ENCODE data around the gene MAN1C1. TPM values are rescaled to one million over a fixed set of nuclear protein-coding genes. Genes with fewer than 3 reads are reported as not detected.
A peak's percentile ranks its signal among the peaks of the same experiment; 100 is the strongest.

The MAN1C1 gene
- total RNA-seq, 1 donor from 2014 or later: 20.4 TPM

GRCh38 chr1:25819491-25820246 lies 203.1 kb downstream of the MAN1C1 start, which contains the start of gene MTFR1L:
Gene MTFR1L (plus strand): TSS chr1:25819954. CDS start chr1:25823105, 3,151 bp downstream.
- peak; percentile 95 for DNase-seq
- intact Hi-C loops (cut with DNase I): no loop called here
- no peaks in the 10 kb centered on the region for H3K27me3 ChIP-seq (ENCODE audit: low read depth)
- peaks cover 24% of the 10 kb centered on the region for H3K36me3 ChIP-seq
- no peaks in the 10 kb centered on the region for H3K9me3 ChIP-seq
- peaks cover 29% of the 10 kb centered on the region for H3K4me1 ChIP-seq
- H3K4me3 ChIP-seq: peak within 1 kb of the TSS; percentile 98
- H3K27ac ChIP-seq: peak within 1 kb of the TSS; percentile 92
- TF ChIP-seq CTCF (IDR thresholded peaks at IDR 0.05): no peak
- peak; percentile 96 to 97 for ATAC-seq

DNA sequence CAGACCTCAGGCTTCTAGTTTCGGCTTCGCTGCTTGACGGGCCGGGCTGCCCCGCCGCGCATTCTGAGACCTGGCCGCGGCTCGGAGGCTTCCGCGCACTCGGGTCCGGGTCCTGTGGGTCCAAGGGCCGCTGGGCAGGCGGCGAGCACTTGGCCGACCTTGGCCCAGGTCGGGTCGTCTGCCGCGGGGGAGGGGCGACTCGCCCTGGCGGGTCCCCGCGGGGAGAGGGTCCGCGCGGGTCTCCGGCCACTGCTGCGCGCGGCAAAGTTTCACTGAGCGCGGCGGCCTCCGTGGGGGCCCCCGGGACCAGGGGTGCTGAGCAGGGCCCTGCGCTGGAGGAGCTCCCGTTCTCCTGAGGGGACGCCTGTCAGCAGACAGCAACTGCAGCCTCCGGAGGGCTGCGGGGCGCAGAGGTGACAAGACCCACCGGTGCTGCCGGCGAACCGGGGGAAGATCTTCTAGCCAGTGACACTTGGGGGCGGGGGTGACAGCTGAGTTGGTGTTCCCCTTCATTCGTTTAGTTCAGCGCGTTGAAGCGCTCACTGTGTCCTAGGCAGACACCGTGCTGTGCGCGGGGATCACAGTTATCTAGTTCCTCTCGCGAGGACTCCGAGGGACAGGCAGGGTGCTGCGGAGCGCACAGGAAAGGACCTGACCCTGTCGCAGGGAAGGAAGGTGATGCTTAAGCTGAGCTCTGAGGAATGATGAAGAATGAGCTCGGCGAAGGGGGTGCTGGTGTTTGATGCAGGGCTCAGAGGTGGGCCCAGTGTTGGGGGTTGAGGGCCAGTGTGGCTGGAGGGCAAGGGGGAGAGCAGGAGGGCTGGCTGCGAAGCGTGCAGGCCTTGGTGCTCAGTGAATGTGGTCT lies 203.9 kb downstream of the MAN1C1 start:
- intact Hi-C loops (cut with DNase I): no loop called here
- TF ChIP-seq CTCF (IDR thresholded peaks at IDR 0.05): no peak
- Histone ChIP-seq H3K9me3 (no peaks in the 10 kb centered on the region), H3K4me1 (peaks cover 29% of the 10 kb centered on the region), H3K27ac (peak overlapping the region; percentile 92), H3K36me3 (peaks cover 18% of the 10 kb centered on the region), H3K27me3 (ENCODE audit: low read depth) (no peaks in the 10 kb centered on the region), H3K4me3 (peak overlapping the region; percentile 98)
- DNase-seq (peak; percentile 75), ATAC-seq (peak; percentile 69 to 71)

- ATAC-seq (no peak), DNase-seq (no peak)
- Histone ChIP-seq H3K27ac (peak overlapping the region; percentile 92), H3K4me3 (peak overlapping the region; percentile 98), H3K4me1 (peaks cover 29% of the 10 kb centered on the region), H3K27me3 (ENCODE audit: low read depth) (no peaks in the 10 kb centered on the region), H3K36me3 (peaks cover 16% of the 10 kb centered on the region), H3K9me3 (no peaks in the 10 kb centered on the region)
- no peak for TF ChIP-seq CTCF (IDR thresholded peaks at IDR 0.05)
- intact Hi-C loops (cut with DNase I): no loop called here
Measured at GRCh38 chr1:25821112-25821476, 204.5 kb downstream of the MAN1C1 start.

DNA sequence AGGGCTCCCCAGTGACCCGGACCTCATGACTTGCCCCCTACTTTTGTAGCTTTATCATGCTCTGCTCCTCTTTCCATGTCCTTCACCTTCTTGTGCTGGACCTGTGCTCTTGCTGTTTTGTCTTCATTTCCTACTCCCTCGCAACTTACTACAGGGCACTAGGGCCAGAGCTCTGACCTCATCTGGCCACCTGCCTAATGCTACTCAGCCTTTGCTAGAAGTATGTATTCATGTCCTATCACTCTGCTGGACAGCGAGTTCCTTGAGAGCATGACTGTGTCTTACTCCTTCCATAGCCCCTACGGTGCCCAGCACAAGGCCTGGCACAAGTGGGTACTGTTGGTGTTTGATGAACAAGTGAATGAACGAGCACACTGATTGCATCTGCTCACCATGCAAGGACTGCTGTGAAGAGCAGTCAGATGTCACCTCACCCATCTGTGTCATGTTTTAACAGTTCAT lies 205.1 kb downstream of the MAN1C1 start:
- no peak overlapping the region for H3K4me3 ChIP-seq
- no peak overlapping the region for H3K27ac ChIP-seq
- no peaks in the 10 kb centered on the region for H3K27me3 ChIP-seq (ENCODE audit: low read depth)
- ATAC-seq (no peak), DNase-seq (no peak)
- H3K4me1 ChIP-seq: peaks cover 29% of the 10 kb centered on the region
- intact Hi-C loops (cut with DNase I): no loop called here
- H3K36me3 ChIP-seq: peaks cover 17% of the 10 kb centered on the region
- no peak for TF ChIP-seq CTCF (IDR thresholded peaks at IDR 0.05)
- no peaks in the 10 kb centered on the region for H3K9me3 ChIP-seq

DNA sequence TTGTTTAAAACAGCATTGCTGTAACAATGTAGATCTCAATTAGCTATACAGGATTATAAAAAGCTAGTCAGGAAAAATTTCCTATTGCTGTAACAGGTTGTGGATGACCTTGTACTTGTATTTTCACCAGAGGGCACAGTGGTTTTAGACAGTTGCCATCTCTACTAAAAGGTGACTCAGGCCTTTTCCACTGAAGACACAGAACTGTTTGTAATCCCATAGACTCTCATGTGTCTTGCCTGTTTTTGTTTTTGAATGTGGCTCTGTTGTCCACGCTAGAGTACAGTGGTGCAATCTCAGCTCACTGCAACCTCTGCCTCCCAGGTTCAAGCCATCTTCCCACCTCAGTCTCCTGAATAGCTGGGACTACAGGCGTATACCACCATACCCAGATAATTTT lies 209.0 kb downstream of the MAN1C1 start:
- no peak for DNase-seq
- intact Hi-C loops (cut with DNase I): no loop called here
- Histone ChIP-seq H3K9me3 (no peaks in the 10 kb centered on the region), H3K36me3 (peaks cover 57% of the 10 kb centered on the region), H3K4me1 (peaks cover 16% of the 10 kb centered on the region), H3K27ac (no peak overlapping the region), H3K27me3 (ENCODE audit: low read depth) (no peaks in the 10 kb centered on the region), H3K4me3 (no peak overlapping the region)
- ATAC-seq: no peak
- no peak for TF ChIP-seq CTCF (IDR thresholded peaks at IDR 0.05)
